Jurkat, Clone E6-1 (cell line): ENCODE results near the gene EPHB2.

Experiments used
- DNase-seq: peaks from one replicate; pipeline ENCODE4 v3.0.0-alpha.2; 2011; ENCODE audit warnings: low read depth, low spot score
- H3K4me3 ChIP-seq: 2 replicates; pipeline ENCODE4 v1.5.1; 2011; ENCODE audit warnings: mild to moderate bottlenecking, low read length, control low read depth, moderate library complexity

The EPHB2 gene

DNA sequence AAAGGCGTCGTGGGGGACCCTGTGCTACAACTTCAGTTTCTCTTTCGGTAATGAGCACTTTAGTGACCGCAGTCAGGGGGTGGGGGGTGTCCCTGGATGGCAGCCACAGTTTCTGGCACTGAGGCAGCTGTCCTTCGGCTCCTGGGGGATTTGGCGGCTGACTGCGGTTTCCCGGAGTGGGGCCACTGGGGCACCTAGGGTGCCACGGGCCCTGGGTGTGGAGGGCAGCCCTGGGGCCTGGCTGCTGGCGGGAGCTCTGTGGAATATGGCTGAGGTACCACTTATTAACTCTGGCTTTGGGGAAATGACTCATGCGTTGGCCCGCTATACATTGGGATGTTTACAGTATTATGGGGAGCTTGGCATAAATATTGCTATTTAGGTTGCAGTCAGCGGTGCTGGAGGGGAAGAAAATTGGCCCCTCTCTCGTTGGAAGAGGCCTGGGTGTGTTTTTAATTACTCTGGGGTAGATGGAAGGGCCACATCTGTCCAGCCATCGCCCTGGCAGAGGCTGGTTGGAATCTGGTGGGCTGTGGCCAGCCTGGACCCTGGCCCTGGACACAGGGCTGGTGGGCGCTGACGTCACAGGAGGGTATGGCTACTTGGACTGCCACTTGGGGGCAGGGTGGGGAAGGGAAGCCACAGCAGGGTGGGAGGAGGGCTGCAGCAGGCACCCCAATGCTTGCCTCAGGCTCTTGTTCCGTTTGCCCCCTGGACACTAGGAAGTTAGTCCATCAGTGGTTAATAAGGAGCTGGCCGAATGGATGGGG lies 2.0 kb downstream of the EPHB2 start:
- no peak for DNase-seq
- no peak overlapping the region for H3K4me3 ChIP-seq

DNA sequence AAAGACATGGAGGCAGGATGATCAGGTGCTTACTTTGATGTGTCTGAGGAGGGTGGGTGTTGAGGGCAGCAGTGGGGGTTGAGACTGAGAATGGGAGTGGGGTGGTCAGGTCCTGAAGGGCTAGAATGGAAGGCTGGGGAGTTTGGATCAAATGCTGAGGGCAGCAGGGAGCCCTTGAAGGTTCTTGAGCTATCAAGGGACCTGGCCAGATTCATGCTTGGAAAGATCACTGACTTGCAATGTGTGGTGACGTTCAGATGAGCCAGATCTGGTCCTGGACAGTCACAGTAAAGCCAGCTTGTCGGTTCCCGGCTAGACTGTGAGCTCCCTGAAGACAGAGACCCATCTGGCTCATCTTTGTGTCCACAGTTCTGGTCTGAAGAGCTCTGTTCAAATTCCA lies 3.8 kb downstream of the EPHB2 start:
- no peak overlapping the region for H3K4me3 ChIP-seq
- DNase-seq = no peak

GRCh38 chr1:22717037-22717760 lies 6.6 kb downstream of the EPHB2 start:
- no peak overlapping the region for H3K4me3 ChIP-seq
- peak; percentile 25 for DNase-seq

GRCh38 chr1:22721122-22721873 lies 10.7 kb downstream of the EPHB2 start:
- H3K4me3 ChIP-seq = no peak overlapping the region
- DNase-seq = no peak

DNA sequence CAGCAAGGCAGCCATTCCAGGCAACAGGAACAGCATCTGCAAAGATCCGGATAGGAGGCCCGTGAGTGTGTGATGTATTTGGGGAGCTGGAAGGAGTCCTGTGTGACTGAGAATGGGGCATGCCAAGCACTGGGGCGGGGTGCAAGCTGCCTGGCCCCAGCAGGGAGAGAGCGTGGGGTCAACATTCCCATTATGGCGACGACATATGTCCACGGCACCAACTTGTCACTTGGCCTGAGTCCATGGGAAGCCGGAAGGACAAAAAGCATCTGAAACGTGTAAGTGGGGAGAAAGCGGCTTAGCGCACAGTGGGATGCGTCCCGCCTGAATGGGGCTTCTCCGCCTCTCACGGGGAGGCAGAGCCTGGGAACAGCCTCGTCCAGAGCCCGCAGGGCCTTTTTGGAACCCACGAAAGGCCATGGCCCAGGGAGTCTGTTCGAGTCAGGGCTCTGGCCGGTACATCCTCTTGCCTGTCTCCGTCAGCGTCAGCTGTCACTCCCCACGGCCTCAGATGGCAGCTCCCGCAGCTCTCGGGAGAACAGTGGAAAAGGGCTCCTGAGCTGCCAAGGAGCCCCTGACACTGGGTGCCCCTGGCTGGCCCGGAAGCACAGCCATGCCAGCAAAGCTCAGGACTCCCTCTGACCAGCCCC lies 12.4 kb downstream of the EPHB2 start:
- no peak overlapping the region for H3K4me3 ChIP-seq
- DNase-seq = no peak

- no peak overlapping the region for H3K4me3 ChIP-seq
- DNase-seq = no peak
Measured at GRCh38 chr1:22727873-22728272, 17.2 kb downstream of the EPHB2 start.

DNA sequence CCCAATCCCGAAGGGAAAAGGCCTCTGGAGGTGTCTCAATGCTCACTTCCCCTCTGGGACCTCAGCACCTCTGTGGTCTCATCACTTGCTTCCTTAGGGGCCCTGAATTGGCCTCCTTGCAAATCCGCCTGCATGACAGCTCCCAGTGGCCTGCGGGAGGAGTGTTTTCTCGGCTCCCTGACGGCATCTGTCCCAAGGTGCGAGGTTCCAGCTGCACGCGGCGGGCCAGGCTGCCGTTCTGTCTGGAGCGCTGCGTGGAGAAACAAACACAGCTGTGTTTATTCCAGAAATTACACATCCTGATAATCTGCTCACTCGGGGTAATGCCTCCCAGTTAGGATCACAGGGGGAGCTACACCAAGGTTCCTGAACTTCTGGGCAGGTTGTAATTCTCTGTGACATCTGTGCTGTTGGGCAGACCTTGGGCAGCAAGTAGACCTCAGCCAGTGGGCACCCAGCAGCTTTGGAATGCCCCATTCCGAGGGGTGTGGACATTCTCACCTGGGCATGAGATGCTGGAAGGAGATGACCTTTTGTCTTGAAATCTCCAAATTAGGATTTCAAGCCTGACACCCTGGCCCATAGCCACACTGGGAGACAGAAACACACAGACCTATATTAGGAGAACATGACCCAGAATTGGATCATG lies 18.2 kb downstream of the EPHB2 start:
- no peak overlapping the region for H3K4me3 ChIP-seq
- DNase-seq = no peak

GRCh38 chr1:22729400-22729773 lies 18.7 kb downstream of the EPHB2 start:
- no peak for DNase-seq
- no peak overlapping the region for H3K4me3 ChIP-seq

- no peak for DNase-seq
- H3K4me3 ChIP-seq = no peak overlapping the region
Measured at GRCh38 chr1:22729912-22730311, 19.3 kb downstream of the EPHB2 start.

DNA sequence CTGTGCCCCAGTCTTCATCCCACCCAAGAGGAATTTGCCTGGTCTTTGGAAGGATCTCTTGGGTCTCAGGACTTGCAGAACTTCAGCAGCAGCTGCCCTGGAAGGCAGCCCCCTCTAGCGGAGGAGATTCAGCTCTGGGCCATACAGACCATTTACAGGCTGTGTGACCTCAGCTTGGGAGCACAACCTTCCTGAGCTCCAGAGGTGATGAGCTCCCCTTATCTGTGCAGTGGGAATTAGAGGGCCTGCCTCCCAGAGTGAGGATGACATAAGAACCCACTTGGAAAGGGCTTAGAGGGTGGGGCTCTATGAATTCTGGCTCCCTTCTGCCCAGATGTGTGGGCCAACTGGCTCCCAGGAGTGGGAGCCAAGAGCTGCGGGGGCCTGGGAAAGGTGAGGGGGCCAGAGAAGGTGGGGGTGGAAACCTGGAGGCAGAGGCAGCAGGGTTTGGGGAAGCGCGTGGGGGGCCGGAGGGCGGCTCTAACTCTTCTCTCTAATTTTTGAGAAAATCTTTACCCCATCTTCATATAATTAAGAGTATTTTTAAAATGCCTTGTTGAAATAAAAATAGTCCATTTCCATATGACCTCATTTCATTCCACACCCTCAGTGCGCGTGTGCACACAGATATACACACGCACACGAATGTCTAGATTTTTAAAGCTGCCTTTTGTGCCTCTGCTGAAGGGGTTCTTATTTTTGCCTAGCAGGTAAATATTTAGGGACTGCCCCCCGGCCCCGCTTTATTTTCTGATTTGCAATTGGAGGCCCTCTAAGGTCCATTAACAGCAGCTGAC lies 21.5 kb downstream of the EPHB2 start:
- DNase-seq = no peak

DNA sequence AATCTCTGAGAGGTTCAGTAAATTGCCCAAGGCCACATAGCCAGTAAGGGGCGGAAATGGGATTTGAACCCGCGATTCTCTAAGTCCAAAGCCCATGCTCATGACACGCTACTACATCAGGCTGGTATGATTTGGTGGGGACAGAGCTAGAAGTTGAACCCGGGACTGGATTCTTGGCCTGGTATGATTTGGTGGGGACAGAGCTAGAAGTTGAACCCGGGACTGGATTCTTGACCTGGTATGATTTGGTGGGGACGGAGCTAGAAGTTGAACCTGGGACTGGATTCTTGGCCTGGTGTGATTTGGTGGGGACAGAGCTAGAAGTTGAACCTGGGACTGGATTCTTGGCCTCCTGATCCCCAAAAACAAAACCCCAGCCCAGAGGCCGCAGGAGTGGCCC lies 23.0 kb downstream of the EPHB2 start:
- no peak for DNase-seq
- no peak overlapping the region for H3K4me3 ChIP-seq

More for the DNA sequence above, 21.5 kb downstream of the EPHB2 start:
- no peak overlapping the region for H3K4me3 ChIP-seq

DNA sequence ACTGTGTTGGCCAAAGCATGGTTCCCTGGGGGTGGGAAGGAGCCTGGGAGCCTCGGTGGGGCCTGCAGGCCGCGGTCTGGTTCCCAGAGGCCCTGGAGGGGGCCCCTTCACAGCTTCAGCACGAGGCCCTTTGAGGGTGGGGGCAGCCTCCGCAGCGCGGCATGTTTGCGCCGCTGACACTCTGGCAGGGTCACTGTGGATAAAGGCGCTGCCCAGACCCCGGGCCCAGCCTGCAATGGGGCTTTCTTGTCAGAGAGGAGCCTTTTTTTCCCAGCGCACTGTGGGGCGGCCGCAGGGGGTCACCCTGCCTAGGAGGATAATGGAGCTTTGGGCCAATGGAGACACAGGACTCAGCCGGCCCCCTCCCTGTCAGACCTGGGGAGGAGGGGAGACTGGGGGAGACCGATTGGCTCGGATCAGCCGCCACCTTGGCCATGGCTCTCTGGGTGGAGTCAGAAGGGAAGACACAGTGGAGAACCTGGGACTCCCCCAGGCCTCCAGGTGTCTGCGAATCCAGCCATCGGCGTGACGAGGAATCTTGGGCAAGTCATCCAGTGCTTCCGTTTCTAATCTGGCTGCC lies 26.0 kb downstream of the EPHB2 start:
- no peak for DNase-seq
- no peak overlapping the region for H3K4me3 ChIP-seq

- no peak overlapping the region for H3K4me3 ChIP-seq
- DNase-seq = no peak
Measured at GRCh38 chr1:22737374-22738068, 26.9 kb downstream of the EPHB2 start.

DNA sequence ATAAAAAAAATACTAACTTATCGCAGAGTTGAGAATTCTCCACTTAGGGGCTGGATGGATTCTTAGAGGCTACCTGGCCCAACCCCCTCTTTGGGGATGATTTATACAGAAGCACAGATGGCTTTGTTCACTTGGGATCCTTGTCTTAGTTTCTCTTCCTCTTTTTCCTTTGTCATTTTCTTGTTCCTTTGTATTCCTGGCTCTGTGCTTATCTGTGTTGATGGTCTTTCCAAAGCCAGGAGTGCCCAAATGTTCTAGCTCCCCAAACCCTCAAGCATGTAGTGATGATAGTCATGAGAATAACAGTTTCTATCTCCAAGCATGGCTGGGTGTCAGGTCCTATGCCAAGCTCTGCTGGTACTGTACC lies 27.4 kb downstream of the EPHB2 start:
- H3K4me3 ChIP-seq = no peak overlapping the region
- no peak for DNase-seq

DNA sequence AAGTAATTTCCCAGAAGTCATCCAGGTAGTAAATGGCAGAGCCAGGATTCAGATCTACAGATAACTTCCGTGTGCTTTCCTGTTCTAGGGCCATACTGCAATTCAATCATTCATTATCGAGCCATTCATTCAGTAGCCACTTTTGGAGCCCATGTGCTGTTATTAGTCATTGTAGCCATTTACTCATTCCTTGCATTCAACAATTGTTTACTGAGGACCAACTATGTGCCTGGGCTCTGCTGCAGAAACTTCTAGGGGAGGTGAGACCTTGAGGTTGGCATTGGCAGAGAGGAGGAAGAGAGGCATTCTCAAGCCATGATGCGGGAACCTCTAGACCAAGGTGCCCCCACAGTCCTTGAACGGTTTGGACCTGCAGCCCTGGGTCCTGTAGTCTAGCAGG lies 27.9 kb downstream of the EPHB2 start:
- no peak overlapping the region for H3K4me3 ChIP-seq
- no peak for DNase-seq

DNA sequence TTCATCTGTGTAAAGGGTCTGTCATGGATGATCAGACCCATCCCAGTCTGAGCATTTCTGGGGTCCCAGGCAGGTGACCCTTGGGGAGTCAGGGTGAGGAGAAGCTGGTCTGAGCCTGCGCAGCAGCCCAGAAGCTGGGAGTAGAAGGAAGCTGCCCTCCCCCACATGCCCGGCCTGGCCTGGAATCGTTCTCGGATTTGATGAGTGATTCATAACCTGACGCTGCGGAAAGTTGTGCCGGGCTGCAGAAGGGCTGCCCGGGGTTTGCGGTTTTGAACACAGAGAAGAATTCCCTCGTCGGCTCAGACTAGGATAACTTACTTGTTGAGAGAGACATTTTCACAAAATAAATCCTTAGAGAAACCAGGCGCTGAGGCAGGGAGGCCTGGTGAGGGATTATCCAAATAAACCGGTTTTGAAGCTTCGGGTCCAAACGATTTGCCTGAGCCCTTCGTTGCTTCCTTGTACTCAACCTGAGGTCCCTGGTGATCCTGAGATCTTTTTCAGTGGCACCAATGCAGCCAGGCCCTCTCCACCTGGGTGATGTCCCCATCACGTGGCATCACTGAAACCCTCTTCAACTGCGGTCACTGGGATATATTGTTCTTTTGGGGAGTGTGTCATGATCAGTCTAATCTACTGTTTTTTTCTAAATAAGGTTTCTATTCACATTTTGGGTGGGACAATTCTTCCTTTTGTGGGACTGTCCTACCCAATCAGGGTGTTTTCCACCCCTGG lies 29.2 kb downstream of the EPHB2 start:
- no peak for DNase-seq
- no peak overlapping the region for H3K4me3 ChIP-seq

DNA sequence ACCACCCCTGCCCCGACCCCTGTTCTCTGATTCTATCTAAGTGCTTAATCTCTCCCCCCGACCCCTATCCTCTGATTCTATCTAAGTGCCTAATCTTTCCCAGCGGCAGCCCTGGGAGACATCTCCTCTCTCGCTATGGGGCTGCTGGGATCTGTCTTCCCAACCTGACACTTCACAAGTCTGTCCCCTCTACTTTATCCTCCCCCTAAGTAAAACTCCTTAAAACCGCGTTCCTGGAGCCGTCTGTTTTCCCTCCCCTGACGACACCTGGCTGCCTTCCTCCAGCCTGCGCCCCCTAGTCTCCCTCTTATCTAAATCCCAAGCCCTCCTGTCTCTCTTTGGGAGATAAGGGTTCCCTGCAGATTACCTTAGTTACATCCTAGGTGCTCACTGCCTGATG lies 30.5 kb downstream of the EPHB2 start:
- no peak for DNase-seq
- no peak overlapping the region for H3K4me3 ChIP-seq
